Mucosa of stomach (tissue), 1 donor: ENCODE results near the gene ACTR1B.

Source experiments
- H3K27me3 ChIP-seq: one replicate; pipeline ENCODE4 v1.7.0; 2013; ENCODE audit warnings: mild to moderate bottlenecking, low read length; ENCODE audit not compliant: control insufficient read depth, insufficient read depth
- H3K36me3 ChIP-seq: one replicate; pipeline ENCODE4 v1.7.0; 2013; ENCODE audit warnings: low read length; ENCODE audit not compliant: control insufficient read depth, insufficient read depth
- H3K4me1 ChIP-seq: one replicate; pipeline ENCODE4 v1.7.0; 2013; ENCODE audit warnings: mild to moderate bottlenecking, low read length; ENCODE audit not compliant: control insufficient read depth, insufficient read depth
- H3K4me3 ChIP-seq: one replicate; pipeline ENCODE4 v1.7.0; 2013; ENCODE audit warnings: low read length
- H3K9ac ChIP-seq: one replicate; pipeline ENCODE4 v1.7.0; 2013; ENCODE audit warnings: mild to moderate bottlenecking, low read length, moderate library complexity
- H3K9me3 ChIP-seq: one replicate; pipeline ENCODE4 v1.7.0; 2013; ENCODE audit warnings: mild to moderate bottlenecking, low read length, moderate library complexity; ENCODE audit not compliant: control insufficient read depth
- donor health status: Pancreatic carcinoma.

Gene ACTR1B

GRCh38 chr2:97662386-97662894, 1.4 kb downstream of the ACTR1B start:
- H3K4me3 ChIP-seq, result peak overlapping the region; percentile 28
- H3K4me1 ChIP-seq, result peaks cover 15% of the 10 kb centered on the region
- no peaks in the 10 kb centered on the region for H3K9me3 ChIP-seq
- H3K36me3 ChIP-seq, result peaks cover 8% of the 10 kb centered on the region
- no peaks in the 10 kb centered on the region for H3K27me3 ChIP-seq
- peak overlapping the region; percentile 82 for H3K9ac ChIP-seq

GRCh38 chr2:97661927-97662326, 1.9 kb downstream of the ACTR1B start:
- Histone ChIP-seq H3K36me3 (peaks cover 8% of the 10 kb centered on the region), H3K4me3 (no peak overlapping the region), H3K9ac (no peak overlapping the region), H3K4me1 (peaks cover 15% of the 10 kb centered on the region), H3K9me3 (no peaks in the 10 kb centered on the region), H3K27me3 (no peaks in the 10 kb centered on the region)

GRCh38 chr2:97660775-97661389, 3.0 kb downstream of the ACTR1B start:
- H3K4me1 ChIP-seq, result peaks cover 15% of the 10 kb centered on the region
- H3K36me3 ChIP-seq, result peaks cover 15% of the 10 kb centered on the region
- no peaks in the 10 kb centered on the region for H3K9me3 ChIP-seq
- H3K27me3 ChIP-seq, result no peaks in the 10 kb centered on the region
- H3K4me3 ChIP-seq, result no peak overlapping the region
- no peak overlapping the region for H3K9ac ChIP-seq

- no peaks in the 10 kb centered on the region for H3K27me3 ChIP-seq
- no peak overlapping the region for H3K4me3 ChIP-seq
- H3K9me3 ChIP-seq, result no peaks in the 10 kb centered on the region
- H3K4me1 ChIP-seq, result peaks cover 15% of the 10 kb centered on the region
- H3K36me3 ChIP-seq, result peaks cover 15% of the 10 kb centered on the region
- H3K9ac ChIP-seq, result no peak overlapping the region
These were observed 3.6 kb downstream of the ACTR1B start for GRCh38 chr2:97660044-97660774.

- peaks cover 15% of the 10 kb centered on the region for H3K4me1 ChIP-seq
- no peaks in the 10 kb centered on the region for H3K9me3 ChIP-seq
- no peaks in the 10 kb centered on the region for H3K27me3 ChIP-seq
- H3K36me3 ChIP-seq, result peaks cover 15% of the 10 kb centered on the region
- no peak overlapping the region for H3K9ac ChIP-seq
- no peak overlapping the region for H3K4me3 ChIP-seq
These were observed 4.4 kb downstream of the ACTR1B start for GRCh38 chr2:97659256-97660043.

- H3K4me1 ChIP-seq, result peaks cover 15% of the 10 kb centered on the region
- H3K36me3 ChIP-seq, result peaks cover 15% of the 10 kb centered on the region
- H3K27me3 ChIP-seq, result no peaks in the 10 kb centered on the region
- no peak overlapping the region for H3K9ac ChIP-seq
- H3K4me3 ChIP-seq, result no peak overlapping the region
- H3K9me3 ChIP-seq, result no peaks in the 10 kb centered on the region
These were observed 5.1 kb downstream of the ACTR1B start for GRCh38 chr2:97658691-97659157.

- no peaks in the 10 kb centered on the region for H3K27me3 ChIP-seq
- peaks cover 19% of the 10 kb centered on the region for H3K4me1 ChIP-seq
- H3K9me3 ChIP-seq, result no peaks in the 10 kb centered on the region
- H3K4me3 ChIP-seq, result no peak overlapping the region
- H3K36me3 ChIP-seq, result peaks cover 15% of the 10 kb centered on the region
- H3K9ac ChIP-seq, result no peak overlapping the region
These were observed 5.7 kb downstream of the ACTR1B start for GRCh38 chr2:97657986-97658690.

- no peaks in the 10 kb centered on the region for H3K9me3 ChIP-seq
- no peaks in the 10 kb centered on the region for H3K27me3 ChIP-seq
- H3K36me3 ChIP-seq, result peaks cover 15% of the 10 kb centered on the region
- H3K9ac ChIP-seq, result no peak overlapping the region
- H3K4me3 ChIP-seq, result no peak overlapping the region
- H3K4me1 ChIP-seq, result peaks cover 9% of the 10 kb centered on the region
These were observed 6.8 kb downstream of the ACTR1B start for GRCh38 chr2:97656905-97657587.

- Histone ChIP-seq H3K4me1 (peaks cover 4% of the 10 kb centered on the region), H3K4me3 (no peak overlapping the region), H3K9ac (no peak overlapping the region), H3K9me3 (no peaks in the 10 kb centered on the region), H3K27me3 (no peaks in the 10 kb centered on the region), H3K36me3 (peaks cover 15% of the 10 kb centered on the region)
These were observed 7.6 kb downstream of the ACTR1B start for GRCh38 chr2:97656129-97656755.

- Histone ChIP-seq H3K27me3 (no peaks in the 10 kb centered on the region), H3K4me1 (peaks cover 4% of the 10 kb centered on the region), H3K9ac (no peak overlapping the region), H3K9me3 (no peaks in the 10 kb centered on the region), H3K4me3 (no peak overlapping the region), H3K36me3 (peaks cover 15% of the 10 kb centered on the region)
These were observed 9.1 kb downstream of the ACTR1B start for GRCh38 chr2:97654791-97655190.

GRCh38 chr2:97654309-97654708, 9.5 kb downstream of the ACTR1B start:
- H3K36me3 ChIP-seq, result peaks cover 15% of the 10 kb centered on the region
- H3K4me3 ChIP-seq, result no peak overlapping the region
- H3K9me3 ChIP-seq, result no peaks in the 10 kb centered on the region
- no peaks in the 10 kb centered on the region for H3K27me3 ChIP-seq
- H3K9ac ChIP-seq, result no peak overlapping the region
- peaks cover 4% of the 10 kb centered on the region for H3K4me1 ChIP-seq
